AG08395 (cell line): ENCODE results near the gene PRDM1.

Source experiments
- DNase-seq: peaks from one replicate; pipeline ENCODE4 v3.0.0; 2012; ENCODE audit warnings: mixed read lengths, low spot score

Gene PRDM1

GRCh38 chr6:106116125-106116832, 30.1 kb downstream of the PRDM1 start:
- peak; percentile 49 for DNase-seq

- no peak for DNase-seq
Measured at GRCh38 chr6:106117579-106117978, 31.4 kb downstream of the PRDM1 start.

- DNase-seq = no peak
Measured at GRCh38 chr6:106118835-106119431, 32.8 kb downstream of the PRDM1 start.

- no peak for DNase-seq
Measured at GRCh38 chr6:106119546-106119945, 33.4 kb downstream of the PRDM1 start.

GRCh38 chr6:106120006-106120405, 33.9 kb downstream of the PRDM1 start:
- no peak for DNase-seq

- no peak for DNase-seq
Measured at GRCh38 chr6:106120406-106120805, 34.3 kb downstream of the PRDM1 start.

GRCh38 chr6:106122306-106122918, 36.3 kb downstream of the PRDM1 start:
- no peak for DNase-seq

GRCh38 chr6:106122938-106123656, 37.0 kb downstream of the PRDM1 start:
- DNase-seq = no peak

GRCh38 chr6:106124015-106124414, 37.9 kb downstream of the PRDM1 start:
- DNase-seq = no peak

- no peak for DNase-seq
Measured at GRCh38 chr6:106124437-106125430, 38.6 kb downstream of the PRDM1 start.

GRCh38 chr6:106125925-106126435, 39.8 kb downstream of the PRDM1 start:
- DNase-seq = no peak

GRCh38 chr6:106126482-106126881, 40.3 kb downstream of the PRDM1 start:
- DNase-seq = no peak

GRCh38 chr6:106128981-106129781, 43.0 kb downstream of the PRDM1 start:
- peak; percentile 93 for DNase-seq

- DNase-seq = no peak
Measured at GRCh38 chr6:106132153-106132698, 46.1 kb downstream of the PRDM1 start.

GRCh38 chr6:106133040-106133439, 46.9 kb downstream of the PRDM1 start:
- DNase-seq = no peak

- DNase-seq = no peak
Measured at GRCh38 chr6:106134087-106134770, 48.1 kb downstream of the PRDM1 start.

GRCh38 chr6:106134906-106135634, 48.9 kb downstream of the PRDM1 start:
- DNase-seq = peak; percentile 85

GRCh38 chr6:106135911-106136571, 49.9 kb downstream of the PRDM1 start:
- no peak for DNase-seq
